HFFc6 (cell line): Measurements from ENCODE around the gene CLNK. TPM values are rescaled to one million over a fixed set of nuclear protein-coding genes. Genes with fewer than 3 reads are reported as not detected.

ENCODE experiments used
- DNase-seq: peaks from one replicate; pipeline ENCODE4 v3.0.0-alpha.2; 2018
- H3K27ac Mint-ChIP-seq: 2 replicates; pipeline ENCODE4 v1.8.0; 2020; ENCODE audit warnings: mild to moderate bottlenecking, mixed read lengths
- H3K27me3 Mint-ChIP-seq: 2 replicates; pipeline ENCODE4 v1.8.0; 2021; ENCODE audit warnings: mild to moderate bottlenecking, moderate library complexity, mixed read lengths; ENCODE audit not compliant: insufficient read depth
- H3K36me3 Mint-ChIP-seq: 2 replicates; pipeline ENCODE4 v1.8.0; 2021; ENCODE audit warnings: low read depth, mixed read lengths
- H3K4me1 Mint-ChIP-seq: 2 replicates; pipeline ENCODE4 v1.8.0; 2020; ENCODE audit warnings: low read depth, mixed read lengths
- H3K4me3 Mint-ChIP-seq: 2 replicates; pipeline ENCODE4 v1.8.0; 2020; ENCODE audit warnings: mild to moderate bottlenecking, moderate library complexity, mixed read lengths
- H3K9me3 Mint-ChIP-seq: 2 replicates; pipeline ENCODE4 v1.8.0; 2020; ENCODE audit warnings: mild to moderate bottlenecking, mixed read lengths
- total RNA-seq, 6 experiments: library from RNA; stranded (reverse); fragmentation: NEBNext Ultra II Directional; extraction: Animal tissue kit (Norgen Biotek cat#: 25700); gene quantifications; 2 replicates in 1 of 6; 3 replicates in 5 of 6; pipeline ENCODE4 v1.2.3, GENCODE V29; 2021
- TF ChIP-seq, protein P1 (sequence below): fragments of 200-600 bp; sonication (generic); IDR thresholded peaks from 2 replicates; pipeline ENCODE4 v1.5.0; 2021; ENCODE audit warnings: antibody characterized with exemption, mild to moderate bottlenecking

Gene CLNK
- total RNA-seq, 6 experiments from 2014 or later: not detected

- TF ChIP-seq, protein P1, sequence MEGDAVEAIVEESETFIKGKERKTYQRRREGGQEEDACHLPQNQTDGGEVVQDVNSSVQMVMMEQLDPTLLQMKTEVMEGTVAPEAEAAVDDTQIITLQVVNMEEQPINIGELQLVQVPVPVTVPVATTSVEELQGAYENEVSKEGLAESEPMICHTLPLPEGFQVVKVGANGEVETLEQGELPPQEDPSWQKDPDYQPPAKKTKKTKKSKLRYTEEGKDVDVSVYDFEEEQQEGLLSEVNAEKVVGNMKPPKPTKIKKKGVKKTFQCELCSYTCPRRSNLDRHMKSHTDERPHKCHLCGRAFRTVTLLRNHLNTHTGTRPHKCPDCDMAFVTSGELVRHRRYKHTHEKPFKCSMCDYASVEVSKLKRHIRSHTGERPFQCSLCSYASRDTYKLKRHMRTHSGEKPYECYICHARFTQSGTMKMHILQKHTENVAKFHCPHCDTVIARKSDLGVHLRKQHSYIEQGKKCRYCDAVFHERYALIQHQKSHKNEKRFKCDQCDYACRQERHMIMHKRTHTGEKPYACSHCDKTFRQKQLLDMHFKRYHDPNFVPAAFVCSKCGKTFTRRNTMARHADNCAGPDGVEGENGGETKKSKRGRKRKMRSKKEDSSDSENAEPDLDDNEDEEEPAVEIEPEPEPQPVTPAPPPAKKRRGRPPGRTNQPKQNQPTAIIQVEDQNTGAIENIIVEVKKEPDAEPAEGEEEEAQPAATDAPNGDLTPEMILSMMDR: no peak
- Mint-ChIP-seq H3K27me3 (peaks cover 15% of the 10 kb centered on the region), H3K4me3 (no peak overlapping the region), H3K4me1 (0 out of 2 replicates have a peak, but pooled peaks cover 5% of the 10 kb centered on the region), H3K9me3 (no peaks in the 10 kb centered on the region), H3K36me3 (no peaks in the 10 kb centered on the region), H3K27ac (no peak overlapping the region)
- no peak for DNase-seq
Observed at GRCh38 chr4:10526429-10527222, 157.9 kb downstream of the CLNK start.

DNA sequence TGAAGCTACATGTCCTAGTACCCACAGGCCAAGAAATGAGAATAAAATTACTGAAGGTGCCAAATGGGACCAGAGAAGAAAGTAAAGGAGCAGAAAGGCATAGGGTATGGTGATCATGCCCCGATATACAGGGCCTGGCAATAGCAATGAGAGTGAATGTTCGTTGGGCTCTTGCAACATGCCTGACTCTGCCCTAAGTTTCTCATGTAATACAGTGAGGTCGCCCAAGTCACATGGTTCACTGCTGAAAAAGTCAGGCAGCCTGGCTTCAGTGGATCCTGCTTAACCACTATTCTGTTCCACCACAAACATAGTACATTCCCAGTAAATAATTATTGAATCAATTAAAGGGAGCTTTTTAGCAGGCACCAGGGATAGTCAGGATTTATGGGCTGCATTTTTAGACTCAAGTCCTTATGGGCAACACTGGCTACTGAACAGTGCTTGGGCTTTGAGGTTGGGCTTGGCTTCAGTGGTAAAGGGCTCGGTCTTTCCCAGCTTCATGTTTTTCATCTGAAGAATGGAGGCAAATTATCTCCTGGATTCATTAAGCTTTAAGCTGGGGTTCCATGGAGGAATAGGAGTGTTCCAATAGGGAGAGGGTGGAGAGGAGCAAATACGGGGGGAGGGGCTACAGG lies 160.3 kb downstream of the CLNK start:
- no peaks in the 10 kb centered on the region for H3K36me3 Mint-ChIP-seq
- H3K4me1 Mint-ChIP-seq: no peaks in the 10 kb centered on the region
- H3K27ac Mint-ChIP-seq: no peak overlapping the region
- no peaks in the 10 kb centered on the region for H3K9me3 Mint-ChIP-seq
- TF ChIP-seq, protein P1: no peak
- DNase-seq: no peak
- H3K27me3 Mint-ChIP-seq: peaks cover 10% of the 10 kb centered on the region
- H3K4me3 Mint-ChIP-seq: no peak overlapping the region

- no peaks in the 10 kb centered on the region for H3K9me3 Mint-ChIP-seq
- DNase-seq: no peak
- H3K27ac Mint-ChIP-seq: no peak overlapping the region
- H3K27me3 Mint-ChIP-seq: peaks cover 7% of the 10 kb centered on the region
- H3K36me3 Mint-ChIP-seq: no peaks in the 10 kb centered on the region
- no peak overlapping the region for H3K4me3 Mint-ChIP-seq
- TF ChIP-seq, protein P1: no peak
- no peaks in the 10 kb centered on the region for H3K4me1 Mint-ChIP-seq
Observed at GRCh38 chr4:10521424-10521823, 163.1 kb downstream of the CLNK start.

DNA sequence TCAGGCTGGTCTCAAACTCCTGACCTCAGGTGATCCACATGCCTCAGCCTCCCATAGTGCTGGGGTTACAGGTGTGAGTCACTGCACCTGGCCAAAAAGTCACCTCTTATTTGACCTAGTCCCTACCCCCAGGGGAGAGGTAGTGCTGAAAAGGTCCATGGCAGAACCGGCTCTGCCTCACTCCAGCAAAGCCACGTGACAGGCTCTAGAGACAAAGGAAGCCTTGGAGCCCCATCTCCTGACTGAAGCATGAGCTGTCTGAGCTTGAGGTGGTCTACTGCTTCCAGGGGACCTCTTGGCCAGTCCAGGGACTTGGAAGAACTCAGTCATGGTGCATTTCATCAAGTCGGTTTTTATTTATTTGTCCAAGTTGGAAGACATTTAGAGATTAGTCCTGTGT lies 174.8 kb downstream of the CLNK start:
- DNase-seq: no peak
- no peak overlapping the region for H3K27ac Mint-ChIP-seq
- H3K9me3 Mint-ChIP-seq: no peaks in the 10 kb centered on the region
- TF ChIP-seq, protein P1: no peak
- H3K36me3 Mint-ChIP-seq: no peaks in the 10 kb centered on the region
- H3K4me1 Mint-ChIP-seq: no peaks in the 10 kb centered on the region
- H3K4me3 Mint-ChIP-seq: no peak overlapping the region
- peaks cover 3% of the 10 kb centered on the region for H3K27me3 Mint-ChIP-seq

GRCh38 chr4:10506077-10506476 lies 178.5 kb downstream of the CLNK start:
- Mint-ChIP-seq H3K9me3 (no peaks in the 10 kb centered on the region), H3K4me3 (no peak overlapping the region), H3K27ac (no peak overlapping the region), H3K27me3 (peaks cover 7% of the 10 kb centered on the region), H3K36me3 (no peaks in the 10 kb centered on the region), H3K4me1 (no peaks in the 10 kb centered on the region)
- TF ChIP-seq, protein P1: no peak
- no peak for DNase-seq
